Osteoblast (primary cell): ENCODE measurements around the gene RIBC2. TPM values are rescaled to one million over a fixed set of nuclear protein-coding genes. Genes with fewer than 3 reads are reported as not detected.

Source experiments
- DNase-seq: peaks from one replicate; pipeline ENCODE4 v3.0.0; 2011; ENCODE audit warnings: low spot score, mixed read lengths; ENCODE audit not compliant: insufficient read length; ENCODE audit errors: missing footprints
- H2AFZ ChIP-seq: 2 replicates; pipeline ENCODE4 v1.6.0; 2011; ENCODE audit warnings: mild to moderate bottlenecking, low read length
- H3K27ac ChIP-seq: 2 replicates; pipeline ENCODE4 v1.5.1; 2011; ENCODE audit warnings: mild to moderate bottlenecking, low read depth, low read length, moderate library complexity
- H3K27me3 ChIP-seq: 2 replicates; pipeline ENCODE4 v1.6.0; 2012; ENCODE audit warnings: mild to moderate bottlenecking, control low read depth, inconsistent platforms, low read length, moderate library complexity; ENCODE audit not compliant: insufficient read depth
- H3K36me3 ChIP-seq: 2 replicates; pipeline ENCODE4 v1.5.1; 2011; ENCODE audit warnings: mild to moderate bottlenecking, low read length, control low read depth, moderate library complexity; ENCODE audit not compliant: insufficient read depth
- H3K4me1 ChIP-seq: 2 replicates; pipeline ENCODE4 v1.5.1; 2011; ENCODE audit warnings: mild to moderate bottlenecking, low read length, control low read depth, moderate library complexity; ENCODE audit not compliant: insufficient read depth
- H3K4me2 ChIP-seq: 2 replicates; pipeline ENCODE4 v1.6.0; 2011; ENCODE audit warnings: mild to moderate bottlenecking, low read length; ENCODE audit not compliant: insufficient read depth
- H3K4me3 ChIP-seq: fragments of 200-600 bp; sonication (generic); 3 replicates; pipeline ENCODE4 v1.5.1; 2012; ENCODE audit warnings: mild to moderate bottlenecking, low read length, inconsistent platforms; ENCODE audit not compliant: insufficient read depth
- H3K79me2 ChIP-seq: 2 replicates; pipeline ENCODE4 v1.6.0; 2012; ENCODE audit warnings: mild to moderate bottlenecking, low read length, control low read depth, inconsistent platforms; ENCODE audit not compliant: insufficient read depth
- H3K9me3 ChIP-seq: 2 replicates; pipeline ENCODE4 v1.5.1; 2011; ENCODE audit warnings: low read depth, low read length, control low read depth
- H4K20me1 ChIP-seq: 2 replicates; pipeline ENCODE4 v1.6.0; 2012; ENCODE audit warnings: mild to moderate bottlenecking, low read length, control low read depth; ENCODE audit not compliant: insufficient read depth
- CTCF ChIP-seq: IDR thresholded peaks from 2 replicates; pipeline ENCODE4 v1.5.1; 2011; ENCODE audit warnings: mild to moderate bottlenecking, low read depth, low read length, moderate library complexity; ENCODE audit errors: extremely low read depth
- total RNA-seq: library from RNA; depleted of rRNA; stranded (reverse); fragments of >200 nt; gene quantifications from 2 replicates; pipeline ENCODE4 v1.2.3, GENCODE V29; 2012

The RIBC2 gene
- total RNA-seq, 1 donor: not detected

DNA sequence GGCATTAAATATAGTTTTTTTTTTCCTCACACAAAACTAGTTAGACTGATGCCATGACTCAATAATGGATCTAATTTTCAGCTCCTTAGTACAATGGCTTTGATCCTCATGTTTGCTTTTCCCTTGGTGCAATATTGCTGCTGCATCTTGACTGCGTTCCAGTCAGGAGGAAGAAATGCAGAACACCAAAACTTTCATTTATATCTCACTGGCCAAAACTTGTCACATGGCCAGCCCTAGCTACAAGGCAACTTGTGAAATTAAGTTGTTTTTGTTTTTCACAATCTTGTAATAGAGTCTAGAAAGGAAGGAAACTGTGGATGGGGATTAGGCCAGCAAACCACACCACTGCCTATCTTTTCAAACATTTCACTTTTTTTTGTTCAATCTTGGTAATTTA lies 36.8 kb upstream of the RIBC2 start:
- Histone ChIP-seq H4K20me1 (no peaks in the 10 kb centered on the region), H3K9me3 (no peaks in the 10 kb centered on the region), H3K4me3 (no peak overlapping the region), H3K4me1 (no peaks in the 10 kb centered on the region), H3K4me2 (no peak overlapping the region), H2AFZ (no peak overlapping the region), H3K27ac (no peak overlapping the region), H3K27me3 (peaks cover 3% of the 10 kb centered on the region), H3K36me3 (no peaks in the 10 kb centered on the region), H3K79me2 (no peaks in the 10 kb centered on the region)
- TF ChIP-seq CTCF: no peak
- DNase-seq: no peak

- Histone ChIP-seq H3K4me2 (no peak overlapping the region), H3K79me2 (no peaks in the 10 kb centered on the region), H2AFZ (no peak overlapping the region), H3K4me1 (no peaks in the 10 kb centered on the region), H4K20me1 (no peaks in the 10 kb centered on the region), H3K27me3 (peaks cover 2% of the 10 kb centered on the region), H3K27ac (no peak overlapping the region), H3K4me3 (no peak overlapping the region), H3K9me3 (no peaks in the 10 kb centered on the region), H3K36me3 (no peaks in the 10 kb centered on the region)
- DNase-seq: no peak
- TF ChIP-seq CTCF: no peak
Observed at GRCh38 chr22:45381348-45381747, 32.1 kb upstream of the RIBC2 start.

DNA sequence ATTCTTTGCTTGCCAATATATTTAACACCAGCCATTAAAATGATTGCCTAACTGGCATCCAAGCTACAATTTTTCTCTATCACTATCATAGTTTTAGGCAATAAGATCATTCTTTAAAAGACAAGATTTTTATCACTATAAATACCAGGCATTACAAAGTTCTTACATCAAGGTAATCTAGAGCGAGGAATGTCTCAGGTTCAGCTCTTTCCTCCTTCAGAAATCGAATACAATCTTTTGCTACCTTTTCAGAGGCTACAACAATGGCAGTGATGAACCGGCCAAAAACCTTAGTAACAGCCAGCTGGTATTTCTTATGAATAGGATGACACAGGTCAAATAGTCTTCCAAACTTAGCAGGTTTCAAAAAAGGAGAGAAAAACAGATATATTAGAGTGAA lies 23.9 kb upstream of the RIBC2 start:
- Histone ChIP-seq H3K4me2 (no peak overlapping the region), H3K4me1 (no peaks in the 10 kb centered on the region)
- no peak for TF ChIP-seq CTCF

GRCh38 chr22:45397806-45398205 lies 15.7 kb upstream of the RIBC2 start:
- TF ChIP-seq CTCF: no peak
- Histone ChIP-seq H3K4me2 (no peak overlapping the region), H3K79me2 (no peaks in the 10 kb centered on the region), H3K36me3 (no peaks in the 10 kb centered on the region), H3K9me3 (no peaks in the 10 kb centered on the region), H3K4me1 (no peaks in the 10 kb centered on the region), H2AFZ (no peak overlapping the region), H3K27me3 (peaks cover 22% of the 10 kb centered on the region), H3K27ac (no peak overlapping the region), H4K20me1 (no peaks in the 10 kb centered on the region), H3K4me3 (no peak overlapping the region)
- DNase-seq: no peak

More for the DNA sequence above, 23.9 kb upstream of the RIBC2 start:
- Histone ChIP-seq H3K27ac (no peak overlapping the region), H3K9me3 (no peaks in the 10 kb centered on the region), H4K20me1 (no peaks in the 10 kb centered on the region), H2AFZ (no peak overlapping the region), H3K27me3 (peaks cover 14% of the 10 kb centered on the region), H3K79me2 (no peaks in the 10 kb centered on the region), H3K4me3 (no peak overlapping the region), H3K36me3 (no peaks in the 10 kb centered on the region)
- DNase-seq: no peak
